ENCODE results near the gene PNN. TPM values are rescaled to one million over a fixed set of nuclear protein-coding genes. Genes with fewer than 3 reads are reported as not detected.
"Not testable (repeated sequence)": the region's sequence is repeated elsewhere in the genome, so short reads cannot be mapped to it uniquely, and the experiment has no call there.

Gene PNN
- total RNA-seq, 1 experiment from 2014 or later = 16.1 TPM

- no peak for DNase-seq (ENCODE audit: low read depth)
Observed at GRCh38 chr14:39181026-39181692, 6.1 kb downstream of the PNN start.

GRCh38 chr14:39181693-39182047 is 6.6 kb downstream of the PNN start:
- DNase-seq (ENCODE audit: low read depth) = no peak

- DNase-seq (ENCODE audit: low read depth) = no peak
Observed at GRCh38 chr14:39182770-39183684, 8.0 kb downstream of the PNN start.

- not testable (repeated sequence) for DNase-seq (ENCODE audit: low read depth)
Observed at GRCh38 chr14:39183685-39184003, 8.6 kb downstream of the PNN start.

- DNase-seq (ENCODE audit: low read depth) = no peak
Observed at GRCh38 chr14:39184628-39185255, 9.7 kb downstream of the PNN start.

GRCh38 chr14:39185256-39186049 is 10.4 kb downstream of the PNN start:
- DNase-seq (ENCODE audit: low read depth) = no peak

- no peak for DNase-seq (ENCODE audit: low read depth)
Observed at GRCh38 chr14:39186941-39187525, 12.0 kb downstream of the PNN start.

- DNase-seq (ENCODE audit: low read depth) = no peak
Observed at GRCh38 chr14:39203659-39204606, 28.9 kb downstream of the PNN start.

GRCh38 chr14:39207430-39207829 is 32.4 kb downstream of the PNN start:
- not testable (repeated sequence) for DNase-seq (ENCODE audit: low read depth)

GRCh38 chr14:39211109-39211741 is 36.2 kb downstream of the PNN start:
- DNase-seq (ENCODE audit: low read depth) = no peak

- peak; percentile 53 for DNase-seq (ENCODE audit: low read depth)
Observed at GRCh38 chr14:39212034-39212433, 37.0 kb downstream of the PNN start.

- no peak for DNase-seq (ENCODE audit: low read depth)
Observed at GRCh38 chr14:39212693-39213092, 37.6 kb downstream of the PNN start.

GRCh38 chr14:39217214-39217879 is 42.3 kb downstream of the PNN start:
- no peak for DNase-seq (ENCODE audit: low read depth)

GRCh38 chr14:39218171-39218769 is 43.2 kb downstream of the PNN start:
- peak; percentile 69 for DNase-seq (ENCODE audit: low read depth)

- peak; percentile 86 for DNase-seq (ENCODE audit: low read depth)
Observed at GRCh38 chr14:39219075-39219499, 44.0 kb downstream of the PNN start.

- not testable (repeated sequence) for DNase-seq (ENCODE audit: low read depth)
Observed at GRCh38 chr14:39220473-39220872, 45.4 kb downstream of the PNN start.

- DNase-seq (ENCODE audit: low read depth) = no peak
Observed at GRCh38 chr14:39228044-39228443, 53.0 kb downstream of the PNN start.

GRCh38 chr14:39228509-39229221 is 53.6 kb downstream of the PNN start:
- no peak for DNase-seq (ENCODE audit: low read depth)

Data from RPMI7951 (cell line).